IMR-90 (cell line): ENCODE data around the gene DZIP1. TPM values are rescaled to one million over a fixed set of nuclear protein-coding genes. Genes with fewer than 3 reads are reported as not detected.

ENCODE experiments used
- ATAC-seq: fragments of 200-7000 bp; cut with Tn5 transposase; 2 replicates; pipeline ENCODE4 v1.9.1; 2020; ENCODE audit warnings: low read depth, mild to moderate bottlenecking, moderate library complexity
- BruUV-seq: library from RNA; stranded (reverse); fragments of 400-500 nt; replicated peaks from 2 replicates; lab custom pipeline; 2021; lab: Mats Ljungman, UMichigan
- CTCF ChIA-PET: fragments of 300-600 bp; formaldehyde crosslinking; extraction: SDS; loops from one replicate; lab custom pipeline; 2021; ENCODE audit warnings: antibody characterized with exemption; lab: Yijun Ruan, JAX
- POLR2A ChIA-PET: fragments of 300-600 bp; sonication (Branson Sonifier 250); formaldehyde crosslinking; loops from one replicate; lab custom pipeline; 2022; ENCODE audit warnings: antibody characterized with exemption; ENCODE audit not compliant: unreplicated experiment; lab: Charles Lee
- DNase-seq: peaks from one replicate; pipeline ENCODE4 v3.0.0; 2013
- H2AFZ ChIP-seq: replicated peaks from 2 replicates; pipeline ENCODE3; 2013; ENCODE audit warnings: low read length, mild to moderate bottlenecking; ENCODE audit not compliant: poor library complexity
- H2AK5ac ChIP-seq: 2 replicates; pipeline ENCODE4 v1.6.1; 2013; ENCODE audit warnings: low read depth, low read length, inconsistent platforms
- H2AK9ac ChIP-seq: replicated peaks from 2 replicates; pipeline ENCODE3; 2013; ENCODE audit warnings: mild to moderate bottlenecking, low read depth, low read length, moderate library complexity; ENCODE audit not compliant: poor library complexity
- H2BK120ac ChIP-seq: 2 replicates; pipeline ENCODE4 v1.6.1; 2013; ENCODE audit warnings: low read depth, low read length, inconsistent platforms
- H2BK15ac ChIP-seq: 3 replicates; pipeline ENCODE4 v1.6.1; 2013; ENCODE audit warnings: low read depth, low read length, inconsistent platforms
- H2BK20ac ChIP-seq: 2 replicates; pipeline ENCODE4 v1.6.1; 2013; ENCODE audit warnings: low read depth, mild to moderate bottlenecking, inconsistent platforms, low read length, moderate library complexity
- H2BK5ac ChIP-seq: 2 replicates; pipeline ENCODE4 v1.6.1; 2013; ENCODE audit warnings: mild to moderate bottlenecking, low read depth, low read length, inconsistent platforms; ENCODE audit not compliant: poor library complexity, severe bottlenecking
- H3K14ac ChIP-seq: replicated peaks from 2 replicates; pipeline ENCODE4 v1.6.1; 2013; ENCODE audit warnings: low read depth, low read length, inconsistent platforms
- H3K18ac ChIP-seq: 2 replicates; pipeline ENCODE4 v1.6.1; 2013; ENCODE audit warnings: low read depth, low read length, control low read depth
- H3K23ac ChIP-seq: 2 replicates; pipeline ENCODE4 v1.6.1; 2013; ENCODE audit warnings: low read depth, low read length, inconsistent platforms
- H3K27ac ChIP-seq: 2 replicates; pipeline ENCODE4 v1.5.1; 2013; ENCODE audit warnings: mild to moderate bottlenecking, control low read depth, low read length; ENCODE audit not compliant: insufficient read depth
- H3K27me3 ChIP-seq: 2 replicates; pipeline ENCODE4 v1.6.1; 2013; ENCODE audit warnings: low read length; ENCODE audit not compliant: control insufficient read depth, insufficient read depth
- H3K36me3 ChIP-seq: 2 replicates; pipeline ENCODE4 v1.6.1; 2013; ENCODE audit warnings: low read length, mixed read lengths; ENCODE audit not compliant: control insufficient read depth, insufficient read depth
- H3K4ac ChIP-seq: 2 replicates; pipeline ENCODE4 v1.6.1; 2013; ENCODE audit warnings: low read depth, low read length, inconsistent platforms
- H3K4me1 ChIP-seq: 2 replicates; pipeline ENCODE4 v1.6.1; 2013; ENCODE audit warnings: low read length, mixed read lengths; ENCODE audit not compliant: control insufficient read depth, insufficient read depth
- H3K4me2 ChIP-seq: 2 replicates; pipeline ENCODE4 v1.6.1; 2013; ENCODE audit warnings: low read depth, mild to moderate bottlenecking, control low read depth, low read length, moderate library complexity
- H3K4me3 ChIP-seq: 2 replicates; pipeline ENCODE4 v1.5.1; 2013; ENCODE audit warnings: low read depth, mild to moderate bottlenecking, control low read depth, low read length, moderate library complexity; ENCODE audit not compliant: insufficient read depth
- H3K56ac ChIP-seq: 2 replicates; pipeline ENCODE4 v1.6.1; 2013; ENCODE audit warnings: low read length, inconsistent platforms; ENCODE audit not compliant: insufficient read depth; ENCODE audit errors: extremely low read depth
- H3K79me1 ChIP-seq, 2 experiments: 2 replicates each; pipeline ENCODE4 v1.6.1; 2013; ENCODE audit warnings: low read length in 2 of 2, inconsistent platforms in 1 of 2, low read depth in 1 of 2
- H3K9ac ChIP-seq: 2 replicates; pipeline ENCODE4 v1.6.1; 2013; ENCODE audit warnings: low read depth, low read length, control low read depth
- H3K9me1 ChIP-seq: 2 replicates; pipeline ENCODE4 v1.6.1; 2013; ENCODE audit warnings: low read length, inconsistent platforms; ENCODE audit not compliant: insufficient read depth
- H3K9me3 ChIP-seq: 2 replicates; pipeline ENCODE4 v1.6.1; 2013; ENCODE audit warnings: low read length; ENCODE audit not compliant: control insufficient read depth, insufficient read depth
- H4K20me1 ChIP-seq: 2 replicates; pipeline ENCODE4 v1.6.1; 2013; ENCODE audit warnings: low read length, inconsistent platforms; ENCODE audit not compliant: insufficient read depth
- H4K5ac ChIP-seq: 2 replicates; pipeline ENCODE4 v1.6.1; 2013; ENCODE audit warnings: mild to moderate bottlenecking, low read depth, low read length, control low read depth
- H4K8ac ChIP-seq, 2 experiments: 2 replicates each; pipeline ENCODE4 v1.6.1; 2013; ENCODE audit warnings: low read depth in 2 of 2, low read length in 2 of 2, control low read depth in 1 of 2, inconsistent platforms in 1 of 2
- H4K91ac ChIP-seq: 2 replicates; pipeline ENCODE4 v1.6.1; 2013; ENCODE audit warnings: low read depth, low read length, inconsistent platforms; ENCODE audit not compliant: insufficient read depth
- BHLHE40 ChIP-seq: fragments of 150-350 bp; IDR thresholded peaks from 2 replicates; pipeline ENCODE4 v1.6.1; 2016; ENCODE audit warnings: mild to moderate bottlenecking, low read depth, low read length
- CEBPB ChIP-seq: IDR thresholded peaks from 2 replicates; pipeline ENCODE4 v1.6.1; 2012; ENCODE audit warnings: low read depth, low read length, improper control_type of control experiment
- CHD1 ChIP-seq: IDR thresholded peaks from 2 replicates; pipeline ENCODE4 v1.6.1; 2012; ENCODE audit warnings: low read depth, low read length, improper control_type of control experiment
- ELK1 ChIP-seq: fragments of 150-350 bp; IDR thresholded peaks from 2 replicates; pipeline ENCODE4 v1.6.1; 2016; ENCODE audit warnings: low read depth, mild to moderate bottlenecking, low read length, moderate library complexity, borderline replicate concordance
- FOS ChIP-seq: fragments of 150-350 bp; IDR thresholded peaks from 2 replicates; pipeline ENCODE4 v1.6.1; 2016; ENCODE audit warnings: low read depth, low read length
- MAFK ChIP-seq: IDR thresholded peaks from 2 replicates; pipeline ENCODE4 v1.6.1; 2012; ENCODE audit warnings: low read depth, low read length, improper control_type of control experiment
- MXI1 ChIP-seq: IDR thresholded peaks from 2 replicates; pipeline ENCODE4 v1.6.1; 2012; ENCODE audit warnings: low read depth, mild to moderate bottlenecking, low read length, moderate library complexity, borderline replicate concordance
- POLR2A ChIP-seq: IDR thresholded peaks from 2 replicates; pipeline ENCODE4 v1.6.1; 2012; ENCODE audit warnings: mild to moderate bottlenecking, low read depth, low read length
- RAD21 ChIP-seq: IDR thresholded peaks from 2 replicates; pipeline ENCODE4 v1.6.1; 2012; ENCODE audit warnings: low read length, improper control_type of control experiment
- RCOR1 ChIP-seq: IDR thresholded peaks from 2 replicates; pipeline ENCODE4 v1.6.1; 2012; ENCODE audit warnings: mild to moderate bottlenecking, low read length, improper control_type of control experiment; ENCODE audit not compliant: insufficient replicate concordance
- RFX5 ChIP-seq: IDR thresholded peaks from 2 replicates; pipeline ENCODE4 v1.8.0; 2012; ENCODE audit warnings: low read depth, mild to moderate bottlenecking, low read length, moderate library complexity
- SMC3 ChIP-seq: fragments of 150-350 bp; IDR thresholded peaks from 2 replicates; pipeline ENCODE4 v1.6.1; 2016; ENCODE audit warnings: low read depth, mild to moderate bottlenecking, antibody characterized with exemption, low read length, moderate library complexity
- WGBS, 2 experiments: methylation state at CpG; one replicate each; pipeline versions ENCODE4 v1.1.5 to v1.1.7; 2013; ENCODE audit warnings: missing lambda C conversion rate in 2 of 2; ENCODE audit not compliant: insufficient read length in 1 of 2; ENCODE audit errors: extremely low coverage in 2 of 2; 5-methylcytosine and 5-hydroxymethylcytosine counted together
- dilution Hi-C: fragments of 300-500 bp; cut with HindIII; formaldehyde crosslinking; loops from one replicate; pipeline ENCODE4 v1.14.3; 2018; ENCODE audit warnings: low sequenced_read_pairs; ENCODE audit not compliant: unreplicated experiment
- in situ Hi-C: fragments of 300-500 bp; cut with MboI; formaldehyde crosslinking; loops from 3 replicates; pipeline ENCODE4 v1.14.3; 2019; ENCODE audit warnings: low sequenced_read_pairs, inconsistent platforms, mixed read lengths
- intact Hi-C: fragments of 100-400 bp; cut with micrococcal nuclease; formaldehyde crosslinking; loops from 2 replicates; pipeline ENCODE4 v1.10.0; 2022
- polyA plus RNA-seq, 3 experiments: library from polyadenylated mRNA; depleted of rRNA; stranded (reverse); fragments of >200 nt; gene quantifications; 2 replicates each; pipeline ENCODE4 v1.2.3, GENCODE V29; 2012; ENCODE audit warnings: low replicate concordance in 1 of 3
- total RNA-seq: library from RNA; depleted of rRNA; stranded (reverse); fragments of >200 nt; gene quantifications from 2 replicates; pipeline ENCODE4 v1.2.3, GENCODE V29; 2012

DZIP1 gene
- total and polyA plus RNA-seq, 2 of the 4 experiments (the other 2 are of a cell fraction) = 12.2 to 15.9 TPM

GRCh38 chr13:95553581-95554385, 90.7 kb downstream of the DZIP1 start:
- in situ Hi-C loops = no loop called here
- no peak for ATAC-seq
- no peak overlapping the region for H3K9ac ChIP-seq
- H3K79me1 ChIP-seq = no peaks in the 10 kb centered on the region
- no peak overlapping the region for H2BK5ac ChIP-seq
- H2AFZ ChIP-seq = no peak overlapping the region
- TF ChIP-seq RAD21 = no peak
- no peak for TF ChIP-seq ELK1
- no peak for TF ChIP-seq MXI1
- no peak for TF ChIP-seq BHLHE40
- no peak for TF ChIP-seq CHD1
- no peak for TF ChIP-seq SMC3
- TF ChIP-seq FOS = no peak
- TF ChIP-seq MAFK = no peak
- TF ChIP-seq RFX5 = no peak
- no peak for TF ChIP-seq CEBPB
- no peak for TF ChIP-seq RCOR1
- no peak for TF ChIP-seq POLR2A
- intact Hi-C loops = no loop called here
- H3K14ac ChIP-seq = no peak overlapping the region
- no peak overlapping the region for H3K4me2 ChIP-seq
- peaks cover 74% of the 10 kb centered on the region for H3K27me3 ChIP-seq
- no peak overlapping the region for H2BK120ac ChIP-seq
- BruUV-seq = no TSS peak
- dilution Hi-C loops = no loop called here
- no peak overlapping the region for H3K56ac ChIP-seq
- no peak overlapping the region for H4K8ac ChIP-seq
- no peaks in the 10 kb centered on the region for H4K20me1 ChIP-seq
- no peak overlapping the region for H3K18ac ChIP-seq
- H3K27ac ChIP-seq = no peak overlapping the region
- no peak overlapping the region for H2AK5ac ChIP-seq
- ChIA-PET CTCF (interaction anchor here (1.8 kb wide), 1 partner anchor 10 kb away, joined by 7 read pairs; no protein-coding TSS in a partner anchor), POLR2A (no interaction called here)
- H4K91ac ChIP-seq = no peak overlapping the region
- no peak overlapping the region for H3K4me3 ChIP-seq
- H3K23ac ChIP-seq = no peak overlapping the region
- H3K9me1 ChIP-seq = no peaks in the 10 kb centered on the region
- no peak overlapping the region for H3K4ac ChIP-seq
- H4K5ac ChIP-seq = no peak overlapping the region
- no peaks in the 10 kb centered on the region for H3K4me1 ChIP-seq
- H2BK15ac ChIP-seq = no peak overlapping the region
- 36% methylated on average over 9 of the region's 29 CpGs; no CpG with 5 or more reads in 1 of the 2 experiments for WGBS, 2 experiments
- no peak overlapping the region for H2AK9ac ChIP-seq
- peaks cover 13% of the 10 kb centered on the region for H3K9me3 ChIP-seq
- DNase-seq = no peak
- no peaks in the 10 kb centered on the region for H3K36me3 ChIP-seq
- no peak overlapping the region for H2BK20ac ChIP-seq
